ENCODE results near the gene VRK1. TPM values are rescaled to one million over a fixed set of nuclear protein-coding genes. Genes with fewer than 3 reads are reported as not detected.

VRK1 gene
- total RNA-seq, 1 donor from 2014 or later = 126 TPM

DNA sequence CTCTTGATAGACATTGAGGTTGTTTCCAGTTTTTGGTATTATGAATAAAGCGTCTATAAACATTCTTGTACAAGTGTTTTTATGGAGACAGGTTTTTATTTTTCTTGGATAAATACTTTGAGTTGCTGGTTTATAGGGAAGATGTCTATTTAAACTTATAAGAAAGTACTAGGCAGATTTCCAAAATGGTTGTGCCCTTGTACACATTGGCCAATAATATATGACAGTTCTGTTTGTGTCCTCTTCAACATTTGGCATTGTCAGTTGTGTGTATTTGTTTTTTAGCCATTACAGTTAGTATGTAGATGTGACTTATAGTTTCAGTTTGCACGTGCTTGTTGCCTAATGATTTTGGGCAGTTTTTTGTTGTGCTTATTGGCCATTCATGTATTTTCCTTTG is 42.1 kb downstream of the VRK1 start:
- Mint-ChIP-seq H3K4me1 (peaks cover 12% of the 10 kb centered on the region), H3K36me3 (peaks cover 45% of the 10 kb centered on the region), H3K27ac (no peak overlapping the region), H3K27me3 (ENCODE audit: insufficient read depth, low read depth) (no peaks in the 10 kb centered on the region), H3K4me3 (no peak overlapping the region), H3K9me3 (no peaks in the 10 kb centered on the region)
- Histone ChIP-seq H3K9ac (no peak overlapping the region), H3K79me2 (ENCODE audit: low read depth) (peaks cover 20% of the 10 kb centered on the region), H3K4me2 (no peak overlapping the region), H3K27ac (no peak overlapping the region), H4K20me1 (ENCODE audit: low read depth) (no peaks in the 10 kb centered on the region), H3K9me3 (ENCODE audit: low read depth) (no peaks in the 10 kb centered on the region), H3K27me3 (no peaks in the 10 kb centered on the region), H3F3A (ENCODE audit: low read depth) (no peaks in the 10 kb centered on the region), H2AFZ (replicated peaks) (no peak overlapping the region), H3K4me1 (no peaks in the 10 kb centered on the region), H3K4me3 (no peak overlapping the region), H3K36me3 (peaks cover 4% of the 10 kb centered on the region)
- no peak for DNase-seq (ENCODE audit: low spot score)
- no peak for TF ChIP-seq EZH2 (IDR thresholded peaks at IDR 0.05)
- TF ChIP-seq EZH2phosphoT487 (IDR thresholded peaks at IDR 0.05) = no peak
- TF ChIP-seq CTCF (IDR thresholded peaks at IDR 0.05) = no peak

GRCh38 chr14:96843137-96843536 is 46.0 kb downstream of the VRK1 start:
- Mint-ChIP-seq H3K4me1 (peaks cover 12% of the 10 kb centered on the region), H3K27me3 (ENCODE audit: insufficient read depth, low read depth) (no peaks in the 10 kb centered on the region), H3K4me3 (no peak overlapping the region), H3K9me3 (no peaks in the 10 kb centered on the region), H3K36me3 (peaks cover 44% of the 10 kb centered on the region), H3K27ac (no peak overlapping the region)
- Histone ChIP-seq H3K4me3 (no peak overlapping the region), H3K27ac (no peak overlapping the region), H3K36me3 (no peaks in the 10 kb centered on the region), H3K9me3 (ENCODE audit: low read depth) (no peaks in the 10 kb centered on the region), H3K27me3 (no peaks in the 10 kb centered on the region), H3K4me1 (peaks cover 16% of the 10 kb centered on the region), H3K4me2 (no peak overlapping the region), H2AFZ (replicated peaks) (no peak overlapping the region), H3K79me2 (ENCODE audit: low read depth) (peaks cover 20% of the 10 kb centered on the region), H3F3A (ENCODE audit: low read depth) (peaks cover 9% of the 10 kb centered on the region), H3K9ac (no peak overlapping the region), H4K20me1 (ENCODE audit: low read depth) (no peaks in the 10 kb centered on the region)
- DNase-seq (ENCODE audit: low spot score) = no peak
- no peak for TF ChIP-seq CTCF (IDR thresholded peaks at IDR 0.05)
- TF ChIP-seq EZH2 (IDR thresholded peaks at IDR 0.05) = no peak
- no peak for TF ChIP-seq EZH2phosphoT487 (IDR thresholded peaks at IDR 0.05)

DNA sequence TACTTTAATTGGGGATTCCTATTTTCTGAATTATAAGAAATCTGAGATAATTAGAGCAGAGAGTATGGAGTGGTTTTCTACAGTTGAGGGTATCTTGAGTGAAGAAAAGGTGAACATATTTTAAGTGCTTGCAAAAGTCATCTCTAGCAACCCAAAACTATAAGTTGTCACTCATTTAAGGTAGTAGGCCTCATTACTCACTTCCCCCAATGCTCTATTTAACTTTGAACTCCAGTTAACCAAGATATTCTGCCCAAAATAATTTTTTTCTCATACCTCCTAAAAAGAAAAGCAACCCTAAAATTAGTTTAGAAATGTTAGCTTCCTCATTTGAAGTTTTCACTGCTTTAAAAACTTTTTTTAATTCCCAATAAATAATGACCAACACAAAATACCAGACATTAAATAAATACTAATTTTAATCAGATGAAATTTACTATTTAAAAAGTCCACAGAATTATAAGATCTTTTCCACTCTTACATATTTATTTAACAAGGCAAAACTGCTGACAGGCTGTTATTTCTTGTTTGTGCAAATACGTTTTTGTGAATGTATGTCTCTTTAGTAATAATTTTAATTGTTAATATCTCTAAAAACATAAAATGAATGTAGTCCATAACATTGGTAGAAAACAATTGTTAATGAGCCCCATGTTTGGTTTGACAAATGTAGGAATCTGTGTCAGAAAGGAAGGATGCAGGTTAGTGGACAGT is 47.8 kb downstream of the VRK1 start:
- Histone ChIP-seq H2AFZ (replicated peaks) (no peak overlapping the region), H3F3A (ENCODE audit: low read depth) (peaks cover 9% of the 10 kb centered on the region), H3K4me2 (no peak overlapping the region), H3K9me3 (ENCODE audit: low read depth) (no peaks in the 10 kb centered on the region), H3K36me3 (no peaks in the 10 kb centered on the region), H4K20me1 (ENCODE audit: low read depth) (no peaks in the 10 kb centered on the region), H3K79me2 (ENCODE audit: low read depth) (peaks cover 8% of the 10 kb centered on the region), H3K4me3 (no peak overlapping the region), H3K27ac (no peak overlapping the region), H3K27me3 (no peaks in the 10 kb centered on the region), H3K9ac (no peak overlapping the region), H3K4me1 (peaks cover 17% of the 10 kb centered on the region)
- Mint-ChIP-seq H3K36me3 (peaks cover 34% of the 10 kb centered on the region), H3K4me1 (peaks cover 8% of the 10 kb centered on the region), H3K27me3 (ENCODE audit: insufficient read depth, low read depth) (no peaks in the 10 kb centered on the region), H3K9me3 (no peaks in the 10 kb centered on the region), H3K4me3 (no peak overlapping the region), H3K27ac (no peak overlapping the region)
- TF ChIP-seq EZH2 (IDR thresholded peaks at IDR 0.05) (no peak), EZH2phosphoT487 (IDR thresholded peaks at IDR 0.05) (no peak), CTCF (IDR thresholded peaks at IDR 0.05) (no peak)
- DNase-seq (ENCODE audit: low spot score) = no peak

Measured in neural progenitor cell (in vitro differentiated cells).